ENCODE measurements around the gene GTF2A2. TPM values are rescaled to one million over a fixed set of nuclear protein-coding genes. Genes with fewer than 3 reads are reported as not detected.

The GTF2A2 gene
- total RNA-seq, 1 experiment from 2014 or later, result 175 TPM

DNA sequence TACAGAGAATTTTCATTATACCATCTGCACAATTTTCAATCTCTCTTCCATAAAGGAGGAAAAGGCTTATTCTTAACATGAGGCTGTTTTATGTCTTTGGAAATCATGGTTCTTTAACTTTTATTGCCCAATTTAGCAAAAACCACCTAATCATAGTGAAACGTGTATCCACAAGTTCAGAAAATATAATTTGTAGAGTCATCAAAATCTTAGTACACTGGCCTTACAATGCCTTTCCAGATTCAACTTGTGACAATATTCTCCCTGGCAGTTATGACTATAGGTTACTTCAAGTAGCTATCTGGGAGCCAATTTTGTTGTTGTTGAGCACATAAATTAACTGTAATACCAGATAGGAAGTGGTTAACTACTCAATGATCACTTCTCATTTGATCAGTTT is 20.9 kb upstream of the GTF2A2 start:
- no peak for ATAC-seq
- Histone ChIP-seq H2AFZ (ENCODE audit: low read depth, low read length, poor library complexity, severe bottlenecking) (no peak overlapping the region), H3K9me2 (ENCODE audit: insufficient read depth) (no peaks in the 10 kb centered on the region), H3K9me3 (ENCODE audit: control insufficient read depth in 1 of 2, insufficient read depth in 1 of 2, low read depth in 1 of 2, low read length in 2 of 2) (no peaks in the 10 kb centered on the region), H3K27ac (ENCODE audit: low read depth, low read length) (no peak overlapping the region), H3K4me1 (ENCODE audit: control insufficient read depth in 1 of 2, insufficient read depth in 2 of 2, low read length in 2 of 2) (no peaks in the 10 kb centered on the region), H3K4me3 (replicated peaks in 1 of 2; ENCODE audit: low read depth in 1 of 2, low read length in 2 of 2) (no peak overlapping the region), H3K9ac (ENCODE audit: low read length) (no peak overlapping the region), H4K20me1 (ENCODE audit: insufficient read depth) (no peaks in the 10 kb centered on the region; the same call in 1 of the 2 replicates), H3K36me3 (ENCODE audit: control insufficient read depth in 1 of 2, insufficient read depth in 2 of 2, low read length in 2 of 2) (peaks cover 37 to 56% of the 10 kb centered on the region in 2 experiments), H3K79me2 (ENCODE audit: insufficient read depth, low read length) (peaks cover 18% of the 10 kb centered on the region), H3K4me2 (ENCODE audit: low read length) (no peak overlapping the region), H3K27me3 (ENCODE audit: insufficient read depth, low read length) (no peaks in the 10 kb centered on the region)
- DNase-seq (ENCODE audit: low read depth, low spot score), result no peak
- intact Hi-C loops (cut with micrococcal nuclease), result no loop called here
- RAD21 ChIA-PET (ENCODE audit: low non-redundant PET in 1 of 2, low total read pairs in 2 of 2, uncharacterized antibody in 2 of 2, unreplicated experiment in 2 of 2), result no interaction called here
- TSS peak; percentile 2 for BruUV-seq (replicated peaks)
- CTCF ChIA-PET, result no interaction called here
- TF ChIP-seq RAD21 (IDR thresholded peaks at IDR 0.05; ENCODE audit: low read depth), result no peak
- TF ChIP-seq ZNF274 (IDR thresholded peaks at IDR 0.05; ENCODE audit: low read depth, low read length), result no peak
- TF ChIP-seq SP1 (IDR thresholded peaks at IDR 0.05; ENCODE audit: low read depth), result no peak
- no peak for TF ChIP-seq EGR1 (IDR thresholded peaks at IDR 0.05; ENCODE audit: low read depth)
- TF ChIP-seq CTCF (IDR thresholded peaks at IDR 0.05 in 2 of 3, conservative IDR thresholded peaks at IDR 0.05 in 1 of 3; ENCODE audit: borderline replicate concordance in 1 of 3, insufficient read depth in 1 of 3, low read depth in 2 of 3, low read length in 2 of 3), result no peak
- TF ChIP-seq JUND (IDR thresholded peaks at IDR 0.05), result no peak
- TF ChIP-seq CBX3 (IDR thresholded peaks at IDR 0.05; ENCODE audit: low read depth), result no peak
- TF ChIP-seq CEBPB (IDR thresholded peaks at IDR 0.05; ENCODE audit: low read depth), result no peak
- TF ChIP-seq EZH2phosphoT487 (IDR thresholded peaks at IDR 0.05; ENCODE audit: borderline replicate concordance), result no peak
- no peak for TF ChIP-seq EZH2 (IDR thresholded peaks at IDR 0.05)
- no peak for TF ChIP-seq TCF7L2 (IDR thresholded peaks at IDR 0.05; ENCODE audit: borderline replicate concordance, extremely low read depth, insufficient read depth, insufficient read length)
- no peak for TF ChIP-seq FOSL1 (IDR thresholded peaks at IDR 0.05; ENCODE audit: low read depth)
- TF ChIP-seq ZFX (IDR thresholded peaks at IDR 0.05), result no peak
- TF ChIP-seq ATF3 (IDR thresholded peaks at IDR 0.05), result no peak
- TF ChIP-seq, protein P1, sequence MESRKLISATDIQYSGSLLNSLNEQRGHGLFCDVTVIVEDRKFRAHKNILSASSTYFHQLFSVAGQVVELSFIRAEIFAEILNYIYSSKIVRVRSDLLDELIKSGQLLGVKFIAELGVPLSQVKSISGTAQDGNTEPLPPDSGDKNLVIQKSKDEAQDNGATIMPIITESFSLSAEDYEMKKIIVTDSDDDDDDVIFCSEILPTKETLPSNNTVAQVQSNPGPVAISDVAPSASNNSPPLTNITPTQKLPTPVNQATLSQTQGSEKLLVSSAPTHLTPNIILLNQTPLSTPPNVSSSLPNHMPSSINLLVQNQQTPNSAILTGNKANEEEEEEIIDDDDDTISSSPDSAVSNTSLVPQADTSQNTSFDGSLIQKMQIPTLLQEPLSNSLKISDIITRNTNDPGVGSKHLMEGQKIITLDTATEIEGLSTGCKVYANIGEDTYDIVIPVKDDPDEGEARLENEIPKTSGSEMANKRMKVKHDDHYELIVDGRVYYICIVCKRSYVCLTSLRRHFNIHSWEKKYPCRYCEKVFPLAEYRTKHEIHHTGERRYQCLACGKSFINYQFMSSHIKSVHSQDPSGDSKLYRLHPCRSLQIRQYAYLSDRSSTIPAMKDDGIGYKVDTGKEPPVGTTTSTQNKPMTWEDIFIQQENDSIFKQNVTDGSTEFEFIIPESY (IDR thresholded peaks at IDR 0.05; ENCODE audit: extremely low read depth, insufficient replicate concordance, low read length), result no peak
- TF ChIP-seq SRF (IDR thresholded peaks at IDR 0.05; ENCODE audit: low read depth), result no peak
- no peak for TF ChIP-seq POLR2A (IDR thresholded peaks at IDR 0.05; ENCODE audit: borderline replicate concordance, extremely low read depth, insufficient read depth, insufficient read length)
- POLR2A ChIA-PET, result no interaction called here
